Heart right ventricle (tissue), 16 donors: ENCODE measurements around the gene FAF1. TPM values are rescaled to one million over a fixed set of nuclear protein-coding genes. Genes with fewer than 3 reads are reported as not detected.

Source experiments
- ATAC-seq, 8 donors: fragments of 200-7000 bp; cut with Tn5 transposase; one replicate each; pipeline ENCODE4 v1.9.1; 2020; ENCODE audit warnings: mild to moderate bottlenecking in 8 of 8, moderate library complexity in 8 of 8, moderate number of reproducible peaks in 1 of 8
- DNase-seq, 2 donors: peaks; one replicate each; pipeline ENCODE4 v3.0.0-alpha.2; 2020
- H3K27ac ChIP-seq, 10 donors: fragments of 200-600 bp; sonication (generic) in 2 of 10; one replicate each; pipeline versions ENCODE4 v1.5.0 to v1.8.0; 2020 to 2022; ENCODE audit warnings: mild to moderate bottlenecking in 3 of 10
- H3K27me3 ChIP-seq, 7 donors: fragments of 200-600 bp; one replicate each; pipeline ENCODE4 v1.8.0; 2021 to 2022; ENCODE audit warnings: mild to moderate bottlenecking in 2 of 7
- H3K36me3 ChIP-seq, 9 donors: fragments of 200-600 bp; sonication (generic) in 1 of 9; one replicate each; pipeline versions ENCODE4 v1.5.0 to v1.8.0; 2020 to 2022; ENCODE audit warnings: mild to moderate bottlenecking in 2 of 9
- H3K4me1 ChIP-seq, 9 donors: fragments of 200-600 bp; sonication (generic) in 1 of 9; one replicate each; pipeline versions ENCODE4 v1.5.0 to v1.8.0; 2020 to 2022; ENCODE audit warnings: mild to moderate bottlenecking in 4 of 9
- H3K4me3 ChIP-seq, 10 donors: fragments of 200-600 bp; sonication (generic) in 2 of 10; one replicate each; pipeline versions ENCODE4 v1.5.0 to v1.8.0; 2020 to 2022; ENCODE audit warnings: mild to moderate bottlenecking in 7 of 10, moderate library complexity in 2 of 10
- H3K9me3 ChIP-seq, 11 donors: fragments of 200-600 bp in 10 of 11; sonication (generic) in 2 of 11; one replicate each; pipeline versions ENCODE4 v1.5.0 to v1.8.0; 2013 to 2022; ENCODE audit warnings: mild to moderate bottlenecking in 2 of 11, control low read depth in 1 of 11, moderate library complexity in 1 of 11
- CTCF ChIP-seq, 9 donors: fragments of 200-600 bp; sonication (generic) in 2 of 9; IDR thresholded peaks; one replicate each; pipeline versions ENCODE4 v1.5.0 to v1.8.0; 2021 to 2022; ENCODE audit warnings: antibody characterized with exemption in 9 of 9, mild to moderate bottlenecking in 5 of 9, moderate library complexity in 1 of 9
- WGBS, 2 donors: extraction: QIAGEN DNeasy Blood & Tissue Kit; methylation state at CpG; one replicate each; pipeline ENCODE4 v1.1.7; 2013; ENCODE audit warnings: inconsistent platforms in 1 of 2; 5-methylcytosine and 5-hydroxymethylcytosine counted together
- intact Hi-C, 10 donors: fragments of 100-400 bp; cut with DNase I; formaldehyde crosslinking; loops; one replicate each; pipeline versions ENCODE4 v1.11.1 to v1.14.2; 2022
- polyA plus RNA-seq, 2 donors: library from polyadenylated mRNA; stranded (reverse); fragments of 200-250 nt; gene quantifications; one replicate each; pipeline ENCODE4 v1.2.3, GENCODE V29; 2013
- total RNA-seq, 10 donors: library from RNA; stranded (reverse); fragmentation: NEBNext Ultra II Directional in 3 of 10; extraction: Animal tissue kit (Norgen Biotek cat#: 25700) in 3 of 10; gene quantifications; one replicate each; pipeline versions ENCODE4 v1.2.1 to v1.2.4, GENCODE V29; 2021 to 2023
- donor health status: Arrhythmogenic right ventricular cardiomyopathy.
- donor health status: ischemic (EF 13 %, LVEDD 7.1; RV severe dilation, severe dysfunction).
- donor health status: healthy with polysubstance abuse.
- donor health status: DM: no; HTN: yes; CAD: no.
- donor health status: DM: no; HTN: no; CAD: no.
- donor health status: ischemic (EF 25% LVEDD 6.9; RV normal size, moderate dysfunction).
- donor health status: ischemic (EF 25% LVEDD 5.7; RV mildly dilated, moderate dysfunction).
- donor health status: healthy.
- donor health status: DM: yes; HTN: yes; CAD: no.
- donor health status: Ischemic cardiomyopathy.
- donor health status: ischemic (EF 35%, LVEDD 5.7; RV mildly dilated, moderate dysfunction).
- donor health status: nonischemic (EF 11% LVEDD 7.7; RV severe dilation, severe dysfunction).
- donor health status: DM: yes; HTN: yes; CAD: no.
- donor health status: PGD.
- donor health status: ischemic (EF 29% LVEDD 5.4; RV normal size, mild dysfunction).
- donor health status: nonischemic (EF 23%, LVEDD 6.1; RV moderate dilation, normal function).

Gene FAF1
- total and polyA plus RNA-seq, 12 donors = 30.9 to 102 (median 88.9) TPM

- no peak for DNase-seq
- Histone ChIP-seq H3K9me3 (no peaks in the 10 kb centered on the region), H3K36me3 (no peaks in the 10 kb centered on the region), H3K4me3 (no peak overlapping the region), H3K4me1 (peaks cover 19 to 57% (median 45%) of the 10 kb centered on the region in 9 donors), H3K27me3 (peaks cover 66 to 100% (median 98%) of the 10 kb centered on the region in 7 donors), H3K27ac (no peak overlapping the region)
- ATAC-seq = no peak
- TF ChIP-seq CTCF (IDR thresholded peaks at IDR 0.05) = no peak
- intact Hi-C loops = no loop called here
- 3 to 4% methylated on average over 41 to 44 of the region's 44 CpGs for WGBS, 2 donors
These were observed 532.8 kb downstream of the FAF1 start for GRCh38 chr1:50427086-50427817.

GRCh38 chr1:50426702-50427085 is 533.4 kb downstream of the FAF1 start:
- Histone ChIP-seq H3K4me3 (no peak overlapping the region), H3K4me1 (peaks cover 19 to 60% (median 45%) of the 10 kb centered on the region in 9 donors), H3K27ac (no peak overlapping the region), H3K36me3 (no peaks in the 10 kb centered on the region), H3K27me3 (peaks cover 70 to 100% (median 99%) of the 10 kb centered on the region in 7 donors), H3K9me3 (no peaks in the 10 kb centered on the region)
- no peak for ATAC-seq
- intact Hi-C loops = no loop called here
- no peak for TF ChIP-seq CTCF (IDR thresholded peaks at IDR 0.05)
- WGBS, 2 donors = 2 to 3% methylated on average over 28 of the region's 28 CpGs
- no peak for DNase-seq

- Histone ChIP-seq H3K27ac (no peak overlapping the region), H3K27me3 (peaks cover 75 to 100% (median 99%) of the 10 kb centered on the region in 7 donors), H3K9me3 (no peaks in the 10 kb centered on the region), H3K4me3 (no peak overlapping the region), H3K4me1 (peaks cover 19 to 60% (median 45%) of the 10 kb centered on the region in 9 donors), H3K36me3 (no peaks in the 10 kb centered on the region)
- 11 to 13% methylated on average over 20 of the region's 20 CpGs for WGBS, 2 donors
- TF ChIP-seq CTCF (IDR thresholded peaks at IDR 0.05) = no peak
- ATAC-seq (no peak), DNase-seq (no peak)
- intact Hi-C loops = no loop called here
These were observed 533.9 kb downstream of the FAF1 start for GRCh38 chr1:50426108-50426700.

GRCh38 chr1:50425376-50426107 is 534.5 kb downstream of the FAF1 start:
- WGBS, 2 donors = 5% methylated on average over 34 of the region's 34 CpGs
- Histone ChIP-seq H3K27me3 (peaks cover 82 to 100% (median 100%) of the 10 kb centered on the region in 7 donors), H3K36me3 (no peaks in the 10 kb centered on the region), H3K4me1 (peaks cover 19 to 66% (median 49%) of the 10 kb centered on the region in 9 donors), H3K9me3 (no peaks in the 10 kb centered on the region), H3K27ac (no peak overlapping the region), H3K4me3 (peak overlapping the region in 2 of 10 donors; percentile 38 to 52)
- TF ChIP-seq CTCF (IDR thresholded peaks at IDR 0.05) = no peak
- intact Hi-C loops = no loop called here
- no peak for ATAC-seq
- DNase-seq = no peak
